Astrocyte (in vitro differentiated cells and primary cell): ENCODE results near the gene PTPMT1. TPM values are rescaled to one million over a fixed set of nuclear protein-coding genes. Genes with fewer than 3 reads are reported as not detected.
A peak's percentile ranks its signal among the peaks of the same experiment; 100 is the strongest.

ENCODE experiments used
- DNase-seq: peaks from one replicate; pipeline ENCODE4 v3.0.0-alpha.2; 2010; ENCODE audit warnings: low read depth
- FAIRE-seq: peaks from 2 replicates; lab custom pipeline; 2011; peaks lifted over from hg19 to GRCh38; lab: Jason Lieb, UNC
- H2AFZ ChIP-seq: 2 replicates; pipeline ENCODE4 v1.6.0; 2012; ENCODE audit warnings: low read depth, low read length, inconsistent platforms
- H3K27ac ChIP-seq: 2 replicates; pipeline ENCODE4 v1.5.1; 2011; ENCODE audit warnings: low read depth, low read length, inconsistent platforms
- H3K27me3 ChIP-seq: 2 replicates; pipeline ENCODE4 v1.6.0; 2011; ENCODE audit warnings: low read length, inconsistent platforms; ENCODE audit not compliant: insufficient read depth
- H3K36me3 ChIP-seq: 2 replicates; pipeline ENCODE4 v1.5.1; 2011; ENCODE audit warnings: low read length, inconsistent platforms; ENCODE audit not compliant: insufficient read depth
- H3K4me1 ChIP-seq: 2 replicates; pipeline ENCODE4 v1.5.1; 2011; ENCODE audit warnings: low read length, inconsistent platforms; ENCODE audit not compliant: insufficient read depth
- H3K4me2 ChIP-seq: 2 replicates; pipeline ENCODE4 v1.6.0; 2012; ENCODE audit warnings: low read length, inconsistent platforms
- H3K4me3 ChIP-seq: 2 replicates; pipeline ENCODE4 v1.5.1; 2011; ENCODE audit warnings: low read depth, mild to moderate bottlenecking, low read length, inconsistent platforms; ENCODE audit not compliant: insufficient read depth
- H3K79me2 ChIP-seq: 2 replicates; pipeline ENCODE4 v1.6.0; 2012; ENCODE audit warnings: mild to moderate bottlenecking, low read length, inconsistent platforms; ENCODE audit not compliant: insufficient read depth
- H3K9ac ChIP-seq: 2 replicates; pipeline ENCODE4 v1.6.0; 2012; ENCODE audit warnings: mild to moderate bottlenecking, low read length, inconsistent platforms
- H3K9me3 ChIP-seq: 2 replicates; pipeline ENCODE4 v1.5.1; 2012; ENCODE audit warnings: low read depth, mild to moderate bottlenecking, low read length, inconsistent platforms; ENCODE audit not compliant: insufficient read depth
- H4K20me1 ChIP-seq: 2 replicates; pipeline ENCODE4 v1.6.0; 2012; ENCODE audit warnings: low read length, inconsistent platforms; ENCODE audit not compliant: insufficient read depth
- H3K27ac Mint-ChIP-seq: one replicate; pipeline ENCODE4 v1.8.0; 2021; ENCODE audit warnings: mild to moderate bottlenecking, mixed read lengths; ENCODE audit not compliant: unreplicated experiment
- H3K27me3 Mint-ChIP-seq: one replicate; pipeline ENCODE4 v1.8.0; 2021; ENCODE audit warnings: low read depth, mixed read lengths; ENCODE audit not compliant: unreplicated experiment
- H3K36me3 Mint-ChIP-seq: one replicate; pipeline ENCODE4 v1.8.0; 2021; ENCODE audit warnings: low read depth, mixed read lengths; ENCODE audit not compliant: unreplicated experiment
- H3K4me1 Mint-ChIP-seq: one replicate; pipeline ENCODE4 v1.8.0; 2021; ENCODE audit warnings: low read depth, mixed read lengths; ENCODE audit not compliant: unreplicated experiment
- H3K4me3 Mint-ChIP-seq: one replicate; pipeline ENCODE4 v1.8.0; 2021; ENCODE audit warnings: mild to moderate bottlenecking, moderate library complexity, mixed read lengths; ENCODE audit not compliant: unreplicated experiment
- H3K9me3 Mint-ChIP-seq: one replicate; pipeline ENCODE4 v1.8.0; 2021; ENCODE audit warnings: mild to moderate bottlenecking, mixed read lengths; ENCODE audit not compliant: unreplicated experiment
- CTCF ChIP-seq: IDR thresholded peaks from 2 replicates; pipeline ENCODE4 v1.5.1; 2011; ENCODE audit warnings: low read depth, mild to moderate bottlenecking, inconsistent platforms, low read length, moderate library complexity; ENCODE audit not compliant: insufficient read depth
- EZH2 ChIP-seq: IDR thresholded peaks from 2 replicates; pipeline ENCODE4 v1.6.1; 2012; ENCODE audit warnings: mild to moderate bottlenecking, low read length, inconsistent platforms; ENCODE audit not compliant: insufficient read depth
- total RNA-seq: library from RNA; stranded (reverse); gene quantifications from 2 replicates; pipeline ENCODE4 v1.2.1, GENCODE V29; 2021

PTPMT1 gene
- total RNA-seq, 1 donor from 2014 or later: 32.4 TPM

GRCh38 chr11:47538741-47539565 lies 26.4 kb upstream of the PTPMT1 start:
- Histone ChIP-seq H3K4me1 (peaks cover 24% of the 10 kb centered on the region), H3K9ac (peak overlapping the region; percentile 60), H3K27ac (peak overlapping the region; percentile 75), H3K4me3 (no peak overlapping the region), H2AFZ (no peak overlapping the region), H3K27me3 (no peaks in the 10 kb centered on the region), H3K4me2 (peak overlapping the region; percentile 78), H3K36me3 (no peaks in the 10 kb centered on the region), H4K20me1 (peaks cover 93% of the 10 kb centered on the region), H3K9me3 (no peaks in the 10 kb centered on the region), H3K79me2 (peaks cover 97% of the 10 kb centered on the region)
- Mint-ChIP-seq H3K9me3 (no peaks in the 10 kb centered on the region), H3K36me3 (no peaks in the 10 kb centered on the region), H3K27me3 (no peaks in the 10 kb centered on the region), H3K4me1 (peaks cover 29% of the 10 kb centered on the region), H3K27ac (peak overlapping the region; percentile 27), H3K4me3 (no peak overlapping the region)
- no peak for TF ChIP-seq CTCF
- no peak for TF ChIP-seq EZH2
- DNase-seq (no peak), FAIRE-seq (no peak)

- Histone ChIP-seq H3K27ac (peak overlapping the region; percentile 75), H2AFZ (no peak overlapping the region), H3K27me3 (no peaks in the 10 kb centered on the region), H3K4me1 (peaks cover 24% of the 10 kb centered on the region), H3K4me3 (no peak overlapping the region), H3K79me2 (peaks cover 97% of the 10 kb centered on the region), H3K9me3 (no peaks in the 10 kb centered on the region), H4K20me1 (peaks cover 94% of the 10 kb centered on the region), H3K9ac (peak overlapping the region; percentile 60), H3K36me3 (no peaks in the 10 kb centered on the region), H3K4me2 (peak overlapping the region; percentile 78)
- H3K4me3 Mint-ChIP-seq: no peak overlapping the region
- no peaks in the 10 kb centered on the region for H3K36me3 Mint-ChIP-seq
- peaks cover 31% of the 10 kb centered on the region for H3K4me1 Mint-ChIP-seq
- FAIRE-seq: no peak
- DNase-seq: no peak
- TF ChIP-seq EZH2 (no peak), CTCF (no peak)
- no peaks in the 10 kb centered on the region for H3K9me3 Mint-ChIP-seq
- H3K27ac Mint-ChIP-seq: peak overlapping the region; percentile 27
- no peaks in the 10 kb centered on the region for H3K27me3 Mint-ChIP-seq
Measured at GRCh38 chr11:47539681-47540039, 25.7 kb upstream of the PTPMT1 start.

GRCh38 chr11:47541070-47541469 lies 24.3 kb upstream of the PTPMT1 start:
- Histone ChIP-seq H3K9me3 (no peaks in the 10 kb centered on the region), H3K4me2 (peak overlapping the region; percentile 78), H3K9ac (peak overlapping the region; percentile 60), H3K4me1 (peaks cover 24% of the 10 kb centered on the region), H3K79me2 (peaks cover 97% of the 10 kb centered on the region), H4K20me1 (peaks cover 89% of the 10 kb centered on the region), H3K4me3 (no peak overlapping the region), H3K27me3 (no peaks in the 10 kb centered on the region), H2AFZ (no peak overlapping the region), H3K27ac (peak overlapping the region; percentile 75), H3K36me3 (no peaks in the 10 kb centered on the region)
- Mint-ChIP-seq H3K27me3 (no peaks in the 10 kb centered on the region), H3K4me1 (peaks cover 28% of the 10 kb centered on the region), H3K36me3 (no peaks in the 10 kb centered on the region), H3K4me3 (no peak overlapping the region), H3K27ac (peak overlapping the region; percentile 66), H3K9me3 (no peaks in the 10 kb centered on the region)
- TF ChIP-seq CTCF (no peak), EZH2 (no peak)
- FAIRE-seq (no peak), DNase-seq (no peak)
